ENCODE results near the gene OR7C2.

Gene OR7C2

GRCh38 chr19:14979476-14980255, 38.4 kb downstream of the OR7C2 start, which contains the start of gene SLC1A6:
SLC1A6 (minus strand) TSS chr19:14979864; CDS start chr19:14972910, 6,954 bp downstream.
- no peak for DNase-seq

GRCh38 chr19:14985133-14985532, 43.8 kb downstream of the OR7C2 start:
- no peak for DNase-seq

Measured in SIG-M5 (cell line).